HEK293 (cell line): ENCODE results near the gene RNF151.

Experiments
- ATF2 ChIP-seq: fragments of 450-650 bp; formaldehyde crosslinking; IDR thresholded peaks from 2 replicates; pipeline ENCODE4 v1.5.1; 2016; ENCODE audit warnings: missing biosample characterization, missing genetic modification characterization, low read depth
- CTCF ChIP-seq: fragments of 450-650 bp; formaldehyde crosslinking; IDR thresholded peaks from 2 replicates; pipeline ENCODE4 v1.5.1; 2016; ENCODE audit warnings: missing biosample characterization, missing genetic modification characterization
- ZNF248 ChIP-seq: fragments of 450-650 bp; formaldehyde crosslinking; IDR thresholded peaks from 2 replicates; pipeline ENCODE4 v1.5.1; 2017; ENCODE audit warnings: missing biosample characterization, missing genetic modification characterization
- ZNF426 ChIP-seq: fragments of 450-650 bp; formaldehyde crosslinking; IDR thresholded peaks from 2 replicates; pipeline ENCODE4 v1.5.1; 2017; ENCODE audit warnings: missing biosample characterization, missing genetic modification characterization, mild to moderate bottlenecking, inconsistent platforms, moderate library complexity
- TF ChIP-seq, protein P1 (sequence below): fragments of 450-650 bp; formaldehyde crosslinking; IDR thresholded peaks from 2 replicates; pipeline ENCODE4 v1.5.1; 2016; ENCODE audit warnings: missing biosample characterization, missing genetic modification characterization
- TF ChIP-seq, protein P2 (sequence below): fragments of 450-650 bp; formaldehyde crosslinking; IDR thresholded peaks from 2 replicates; pipeline ENCODE4 v1.5.1; 2016; ENCODE audit warnings: missing biosample characterization, missing genetic modification characterization, low read depth
- TF ChIP-seq, protein P3 (sequence below): fragments of 450-650 bp; formaldehyde crosslinking; IDR thresholded peaks from 2 replicates; pipeline ENCODE4 v1.5.1; 2016; ENCODE audit warnings: missing biosample characterization, missing genetic modification characterization, borderline replicate concordance
- TF ChIP-seq, protein P4 (sequence below): fragments of 450-650 bp; formaldehyde crosslinking; IDR thresholded peaks from 2 replicates; pipeline ENCODE4 v1.5.1; 2016; ENCODE audit warnings: missing biosample characterization, missing genetic modification characterization

GRCh38 chr16:1917056-1917664 lies 49.5 kb upstream of the RNF151 start:
- TF ChIP-seq, protein P1, sequence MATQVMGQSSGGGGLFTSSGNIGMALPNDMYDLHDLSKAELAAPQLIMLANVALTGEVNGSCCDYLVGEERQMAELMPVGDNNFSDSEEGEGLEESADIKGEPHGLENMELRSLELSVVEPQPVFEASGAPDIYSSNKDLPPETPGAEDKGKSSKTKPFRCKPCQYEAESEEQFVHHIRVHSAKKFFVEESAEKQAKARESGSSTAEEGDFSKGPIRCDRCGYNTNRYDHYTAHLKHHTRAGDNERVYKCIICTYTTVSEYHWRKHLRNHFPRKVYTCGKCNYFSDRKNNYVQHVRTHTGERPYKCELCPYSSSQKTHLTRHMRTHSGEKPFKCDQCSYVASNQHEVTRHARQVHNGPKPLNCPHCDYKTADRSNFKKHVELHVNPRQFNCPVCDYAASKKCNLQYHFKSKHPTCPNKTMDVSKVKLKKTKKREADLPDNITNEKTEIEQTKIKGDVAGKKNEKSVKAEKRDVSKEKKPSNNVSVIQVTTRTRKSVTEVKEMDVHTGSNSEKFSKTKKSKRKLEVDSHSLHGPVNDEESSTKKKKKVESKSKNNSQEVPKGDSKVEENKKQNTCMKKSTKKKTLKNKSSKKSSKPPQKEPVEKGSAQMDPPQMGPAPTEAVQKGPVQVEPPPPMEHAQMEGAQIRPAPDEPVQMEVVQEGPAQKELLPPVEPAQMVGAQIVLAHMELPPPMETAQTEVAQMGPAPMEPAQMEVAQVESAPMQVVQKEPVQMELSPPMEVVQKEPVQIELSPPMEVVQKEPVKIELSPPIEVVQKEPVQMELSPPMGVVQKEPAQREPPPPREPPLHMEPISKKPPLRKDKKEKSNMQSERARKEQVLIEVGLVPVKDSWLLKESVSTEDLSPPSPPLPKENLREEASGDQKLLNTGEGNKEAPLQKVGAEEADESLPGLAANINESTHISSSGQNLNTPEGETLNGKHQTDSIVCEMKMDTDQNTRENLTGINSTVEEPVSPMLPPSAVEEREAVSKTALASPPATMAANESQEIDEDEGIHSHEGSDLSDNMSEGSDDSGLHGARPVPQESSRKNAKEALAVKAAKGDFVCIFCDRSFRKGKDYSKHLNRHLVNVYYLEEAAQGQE, result no peak
- TF ChIP-seq ATF2 (tag by site-specific recombination) (no peak), CTCF (tag by site-specific recombination) (no peak), ZNF248 (tag by site-specific recombination) (no peak), ZNF426 (tag by site-specific recombination) (no peak)
- TF ChIP-seq, protein P2, sequence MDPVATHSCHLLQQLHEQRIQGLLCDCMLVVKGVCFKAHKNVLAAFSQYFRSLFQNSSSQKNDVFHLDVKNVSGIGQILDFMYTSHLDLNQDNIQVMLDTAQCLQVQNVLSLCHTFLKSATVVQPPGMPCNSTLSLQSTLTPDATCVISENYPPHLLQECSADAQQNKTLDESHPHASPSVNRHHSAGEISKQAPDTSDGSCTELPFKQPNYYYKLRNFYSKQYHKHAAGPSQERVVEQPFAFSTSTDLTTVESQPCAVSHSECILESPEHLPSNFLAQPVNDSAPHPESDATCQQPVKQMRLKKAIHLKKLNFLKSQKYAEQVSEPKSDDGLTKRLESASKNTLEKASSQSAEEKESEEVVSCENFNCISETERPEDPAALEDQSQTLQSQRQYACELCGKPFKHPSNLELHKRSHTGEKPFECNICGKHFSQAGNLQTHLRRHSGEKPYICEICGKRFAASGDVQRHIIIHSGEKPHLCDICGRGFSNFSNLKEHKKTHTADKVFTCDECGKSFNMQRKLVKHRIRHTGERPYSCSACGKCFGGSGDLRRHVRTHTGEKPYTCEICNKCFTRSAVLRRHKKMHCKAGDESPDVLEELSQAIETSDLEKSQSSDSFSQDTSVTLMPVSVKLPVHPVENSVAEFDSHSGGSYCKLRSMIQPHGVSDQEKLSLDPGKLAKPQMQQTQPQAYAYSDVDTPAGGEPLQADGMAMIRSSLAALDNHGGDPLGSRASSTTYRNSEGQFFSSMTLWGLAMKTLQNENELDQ (tag by site-specific recombination), result no peak
- TF ChIP-seq, protein P3, sequence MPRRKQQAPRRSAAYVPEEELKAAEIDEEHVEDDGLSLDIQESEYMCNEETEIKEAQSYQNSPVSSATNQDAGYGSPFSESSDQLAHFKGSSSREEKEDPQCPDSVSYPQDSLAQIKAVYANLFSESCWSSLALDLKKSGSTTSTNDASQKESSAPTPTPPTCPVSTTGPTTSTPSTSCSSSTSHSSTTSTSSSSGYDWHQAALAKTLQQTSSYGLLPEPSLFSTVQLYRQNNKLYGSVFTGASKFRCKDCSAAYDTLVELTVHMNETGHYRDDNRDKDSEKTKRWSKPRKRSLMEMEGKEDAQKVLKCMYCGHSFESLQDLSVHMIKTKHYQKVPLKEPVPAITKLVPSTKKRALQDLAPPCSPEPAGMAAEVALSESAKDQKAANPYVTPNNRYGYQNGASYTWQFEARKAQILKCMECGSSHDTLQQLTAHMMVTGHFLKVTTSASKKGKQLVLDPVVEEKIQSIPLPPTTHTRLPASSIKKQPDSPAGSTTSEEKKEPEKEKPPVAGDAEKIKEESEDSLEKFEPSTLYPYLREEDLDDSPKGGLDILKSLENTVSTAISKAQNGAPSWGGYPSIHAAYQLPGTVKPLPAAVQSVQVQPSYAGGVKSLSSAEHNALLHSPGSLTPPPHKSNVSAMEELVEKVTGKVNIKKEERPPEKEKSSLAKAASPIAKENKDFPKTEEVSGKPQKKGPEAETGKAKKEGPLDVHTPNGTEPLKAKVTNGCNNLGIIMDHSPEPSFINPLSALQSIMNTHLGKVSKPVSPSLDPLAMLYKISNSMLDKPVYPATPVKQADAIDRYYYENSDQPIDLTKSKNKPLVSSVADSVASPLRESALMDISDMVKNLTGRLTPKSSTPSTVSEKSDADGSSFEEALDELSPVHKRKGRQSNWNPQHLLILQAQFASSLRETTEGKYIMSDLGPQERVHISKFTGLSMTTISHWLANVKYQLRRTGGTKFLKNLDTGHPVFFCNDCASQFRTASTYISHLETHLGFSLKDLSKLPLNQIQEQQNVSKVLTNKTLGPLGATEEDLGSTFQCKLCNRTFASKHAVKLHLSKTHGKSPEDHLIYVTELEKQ (tag by site-specific recombination), result no peak
- TF ChIP-seq, protein P4, sequence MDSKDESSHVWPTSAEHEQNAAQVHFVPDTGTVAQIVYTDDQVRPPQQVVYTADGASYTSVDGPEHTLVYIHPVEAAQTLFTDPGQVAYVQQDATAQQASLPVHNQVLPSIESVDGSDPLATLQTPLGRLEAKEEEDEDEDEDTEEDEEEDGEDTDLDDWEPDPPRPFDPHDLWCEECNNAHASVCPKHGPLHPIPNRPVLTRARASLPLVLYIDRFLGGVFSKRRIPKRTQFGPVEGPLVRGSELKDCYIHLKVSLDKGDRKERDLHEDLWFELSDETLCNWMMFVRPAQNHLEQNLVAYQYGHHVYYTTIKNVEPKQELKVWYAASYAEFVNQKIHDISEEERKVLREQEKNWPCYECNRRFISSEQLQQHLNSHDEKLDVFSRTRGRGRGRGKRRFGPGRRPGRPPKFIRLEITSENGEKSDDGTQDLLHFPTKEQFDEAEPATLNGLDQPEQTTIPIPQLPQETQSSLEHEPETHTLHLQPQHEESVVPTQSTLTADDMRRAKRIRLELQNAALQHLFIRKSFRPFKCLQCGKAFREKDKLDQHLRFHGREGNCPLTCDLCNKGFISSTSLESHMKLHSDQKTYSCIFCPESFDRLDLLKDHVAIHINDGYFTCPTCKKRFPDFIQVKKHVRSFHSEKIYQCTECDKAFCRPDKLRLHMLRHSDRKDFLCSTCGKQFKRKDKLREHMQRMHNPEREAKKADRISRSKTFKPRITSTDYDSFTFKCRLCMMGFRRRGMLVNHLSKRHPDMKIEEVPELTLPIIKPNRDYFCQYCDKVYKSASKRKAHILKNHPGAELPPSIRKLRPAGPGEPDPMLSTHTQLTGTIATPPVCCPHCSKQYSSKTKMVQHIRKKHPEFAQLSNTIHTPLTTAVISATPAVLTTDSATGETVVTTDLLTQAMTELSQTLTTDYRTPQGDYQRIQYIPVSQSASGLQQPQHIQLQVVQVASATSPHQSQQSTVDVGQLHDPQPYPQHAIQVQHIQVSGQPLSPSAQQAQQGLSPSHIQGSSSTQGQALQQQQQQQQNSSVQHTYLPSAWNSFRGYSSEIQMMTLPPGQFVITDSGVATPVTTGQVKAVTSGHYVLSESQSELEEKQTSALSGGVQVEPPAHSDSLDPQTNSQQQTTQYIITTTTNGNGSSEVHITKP (tag by site-specific recombination), result no peak
